GM12864 (cell line): Measurements from ENCODE around the gene MON2.
A peak's percentile ranks its signal among the peaks of the same experiment; 100 is the strongest.
"Not testable (repeated sequence)": the region's sequence is repeated elsewhere in the genome, so short reads cannot be mapped to it uniquely, and the experiment has no call there.

ENCODE experiments used
- DNase-seq: peaks from one replicate; pipeline ENCODE4 v3.0.0-alpha.2; 2011; ENCODE audit warnings: low read depth
- H3K4me3 ChIP-seq: 2 replicates; pipeline ENCODE4 v1.5.1; 2011; ENCODE audit warnings: mild to moderate bottlenecking, low read depth, low read length, control low read depth
- TF ChIP-seq, protein P1 (sequence below): IDR thresholded peaks from 2 replicates; pipeline ENCODE4 v1.5.1; 2011; ENCODE audit warnings: low read depth, mild to moderate bottlenecking, moderate library complexity, low read length, control low read depth, inconsistent platforms; ENCODE audit errors: missing control alignments

The MON2 gene

GRCh38 chr12:62552906-62553556 is 86.4 kb downstream of the MON2 start:
- TF ChIP-seq, protein P1, sequence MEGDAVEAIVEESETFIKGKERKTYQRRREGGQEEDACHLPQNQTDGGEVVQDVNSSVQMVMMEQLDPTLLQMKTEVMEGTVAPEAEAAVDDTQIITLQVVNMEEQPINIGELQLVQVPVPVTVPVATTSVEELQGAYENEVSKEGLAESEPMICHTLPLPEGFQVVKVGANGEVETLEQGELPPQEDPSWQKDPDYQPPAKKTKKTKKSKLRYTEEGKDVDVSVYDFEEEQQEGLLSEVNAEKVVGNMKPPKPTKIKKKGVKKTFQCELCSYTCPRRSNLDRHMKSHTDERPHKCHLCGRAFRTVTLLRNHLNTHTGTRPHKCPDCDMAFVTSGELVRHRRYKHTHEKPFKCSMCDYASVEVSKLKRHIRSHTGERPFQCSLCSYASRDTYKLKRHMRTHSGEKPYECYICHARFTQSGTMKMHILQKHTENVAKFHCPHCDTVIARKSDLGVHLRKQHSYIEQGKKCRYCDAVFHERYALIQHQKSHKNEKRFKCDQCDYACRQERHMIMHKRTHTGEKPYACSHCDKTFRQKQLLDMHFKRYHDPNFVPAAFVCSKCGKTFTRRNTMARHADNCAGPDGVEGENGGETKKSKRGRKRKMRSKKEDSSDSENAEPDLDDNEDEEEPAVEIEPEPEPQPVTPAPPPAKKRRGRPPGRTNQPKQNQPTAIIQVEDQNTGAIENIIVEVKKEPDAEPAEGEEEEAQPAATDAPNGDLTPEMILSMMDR, result no peak
- no peak for DNase-seq
- no peak overlapping the region for H3K4me3 ChIP-seq

DNA sequence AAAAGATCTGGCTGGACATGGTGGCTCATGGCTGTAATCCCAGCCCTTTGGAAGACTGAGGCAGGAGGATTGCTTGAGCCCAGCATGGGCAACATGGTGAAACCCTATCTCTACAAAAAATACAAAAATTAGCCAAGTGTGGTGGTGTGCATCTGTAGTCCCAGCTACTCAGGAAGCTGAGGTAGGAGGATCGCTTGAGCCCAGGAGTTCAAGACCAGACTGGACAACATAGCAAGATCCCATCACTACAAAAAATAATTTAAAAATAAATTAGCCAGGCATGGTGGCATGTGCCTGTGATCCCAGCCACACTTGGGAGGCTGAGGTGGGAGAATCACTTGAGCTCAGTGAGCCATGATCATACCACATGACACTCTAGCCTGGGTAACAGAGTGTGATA is 92.7 kb downstream of the MON2 start:
- H3K4me3 ChIP-seq, DNase-seq: not testable (repeated sequence)

- no peak overlapping the region for H3K4me3 ChIP-seq
- DNase-seq, result no peak
- TF ChIP-seq, protein P1, result no peak
Measured at GRCh38 chr12:62562846-62563245, 96.2 kb downstream of the MON2 start.

GRCh38 chr12:62575036-62575435 is 108.4 kb downstream of the MON2 start:
- no peak for DNase-seq
- TF ChIP-seq, protein P1, result no peak
- H3K4me3 ChIP-seq, result no peak overlapping the region

GRCh38 chr12:62576503-62576902 is 109.9 kb downstream of the MON2 start:
- no peak overlapping the region for H3K4me3 ChIP-seq
- DNase-seq, result no peak
- TF ChIP-seq, protein P1, result no peak

- TF ChIP-seq, protein P1, result no peak
- no peak for DNase-seq
- no peak overlapping the region for H3K4me3 ChIP-seq
Measured at GRCh38 chr12:62578726-62579125, 112.1 kb downstream of the MON2 start.

DNA sequence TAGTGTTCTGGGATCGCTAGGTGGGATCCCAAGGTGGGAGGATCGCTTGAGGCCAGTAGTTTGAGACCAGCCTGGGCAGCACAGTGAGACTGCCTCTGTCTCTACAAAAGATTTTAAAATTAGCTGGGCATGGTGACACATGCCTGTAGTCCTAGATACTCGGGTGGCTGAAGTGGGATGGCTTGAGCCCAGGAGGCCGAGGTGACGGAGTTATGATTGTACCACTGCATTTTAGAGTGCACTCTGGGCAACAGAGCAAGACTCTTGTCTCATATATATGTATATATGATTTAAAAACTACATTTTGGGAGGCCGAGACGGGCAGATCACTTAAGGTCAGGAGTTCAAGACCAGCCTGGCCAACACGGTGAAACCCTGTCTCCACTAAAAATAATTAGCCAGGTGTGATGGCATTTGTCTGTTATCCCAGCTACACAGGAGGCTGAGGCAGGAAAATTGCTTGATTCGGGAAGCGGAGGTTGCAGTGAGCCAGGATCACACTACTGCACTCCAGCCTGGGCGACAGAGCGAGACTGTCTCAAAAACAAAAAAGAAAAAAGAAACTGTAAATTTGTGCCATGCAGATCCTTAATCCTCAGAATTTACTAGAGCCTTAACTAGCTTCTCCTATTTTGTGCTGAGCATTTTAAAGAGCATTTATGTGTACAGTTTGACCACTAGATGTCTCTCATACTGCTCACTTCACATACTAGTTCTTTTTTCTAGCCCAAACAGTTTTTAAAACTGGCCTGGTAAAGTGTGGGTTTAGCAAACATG is 114.8 kb downstream of the MON2 start:
- peak; percentile 25 for DNase-seq
- TF ChIP-seq, protein P1, result peak; percentile 64
- no peak overlapping the region for H3K4me3 ChIP-seq
